ENCODE data around the gene PSMB4.

The PSMB4 gene

DNA sequence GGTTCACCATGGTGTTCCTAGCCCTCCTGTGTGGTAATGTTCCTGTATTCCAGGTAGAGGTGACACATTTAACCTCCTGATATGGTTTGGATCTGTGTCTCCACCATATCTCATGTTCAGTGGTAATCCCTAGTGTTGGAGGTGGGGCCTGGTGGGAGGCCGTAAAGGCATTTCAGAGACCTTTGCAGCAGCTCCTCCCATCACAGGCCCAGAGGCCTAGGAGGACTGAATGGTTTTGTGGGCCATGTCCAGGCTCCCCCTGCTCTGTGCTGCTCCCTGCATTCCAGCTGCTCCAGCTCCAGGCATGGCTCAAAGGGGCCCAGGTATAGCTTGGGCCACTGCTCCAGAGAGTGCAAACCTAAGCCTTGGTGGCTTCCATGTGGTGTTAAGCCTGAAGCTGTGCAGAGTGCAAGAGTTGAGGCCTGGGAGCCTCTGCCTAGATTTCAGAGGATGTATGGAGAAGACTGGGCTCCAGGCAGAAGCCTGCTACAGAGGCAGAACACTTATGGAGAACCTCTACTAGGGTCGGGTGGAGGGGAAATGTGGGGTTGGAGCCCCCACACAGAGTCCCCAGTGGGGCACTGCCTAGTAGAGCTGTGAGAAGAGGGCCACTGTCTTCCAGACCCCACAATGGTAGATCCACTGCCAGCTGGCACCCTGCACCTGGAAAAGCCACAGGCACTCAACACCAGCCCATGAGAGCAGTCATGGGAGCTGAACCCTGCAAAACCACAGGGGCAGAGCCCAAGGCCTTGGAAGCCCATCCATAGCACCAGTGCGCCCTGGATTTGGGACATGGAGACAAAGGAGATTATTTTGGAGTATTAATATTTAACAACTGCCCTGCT is 36.8 kb upstream of the PSMB4 start:
- Histone ChIP-seq H3K4me3 (ENCODE audit: low read depth, low read length) (no peak overlapping the region), H3K27me3 (ENCODE audit: control insufficient read depth, insufficient read depth, low read length) (no peaks in the 10 kb centered on the region), H3K9ac (no peak overlapping the region), H3K4me1 (no peaks in the 10 kb centered on the region), H3K79me2 (no peaks in the 10 kb centered on the region), H3K27ac (no peak overlapping the region), H2AFZ (no peak overlapping the region), H3K4me2 (ENCODE audit: low read length) (no peak overlapping the region), H3K9me3 (ENCODE audit: control insufficient read depth, low read length) (no peaks in the 10 kb centered on the region), H3K36me3 (ENCODE audit: control insufficient read depth, insufficient read depth, low read length) (no peaks in the 10 kb centered on the region)
- TF ChIP-seq, protein P1, sequence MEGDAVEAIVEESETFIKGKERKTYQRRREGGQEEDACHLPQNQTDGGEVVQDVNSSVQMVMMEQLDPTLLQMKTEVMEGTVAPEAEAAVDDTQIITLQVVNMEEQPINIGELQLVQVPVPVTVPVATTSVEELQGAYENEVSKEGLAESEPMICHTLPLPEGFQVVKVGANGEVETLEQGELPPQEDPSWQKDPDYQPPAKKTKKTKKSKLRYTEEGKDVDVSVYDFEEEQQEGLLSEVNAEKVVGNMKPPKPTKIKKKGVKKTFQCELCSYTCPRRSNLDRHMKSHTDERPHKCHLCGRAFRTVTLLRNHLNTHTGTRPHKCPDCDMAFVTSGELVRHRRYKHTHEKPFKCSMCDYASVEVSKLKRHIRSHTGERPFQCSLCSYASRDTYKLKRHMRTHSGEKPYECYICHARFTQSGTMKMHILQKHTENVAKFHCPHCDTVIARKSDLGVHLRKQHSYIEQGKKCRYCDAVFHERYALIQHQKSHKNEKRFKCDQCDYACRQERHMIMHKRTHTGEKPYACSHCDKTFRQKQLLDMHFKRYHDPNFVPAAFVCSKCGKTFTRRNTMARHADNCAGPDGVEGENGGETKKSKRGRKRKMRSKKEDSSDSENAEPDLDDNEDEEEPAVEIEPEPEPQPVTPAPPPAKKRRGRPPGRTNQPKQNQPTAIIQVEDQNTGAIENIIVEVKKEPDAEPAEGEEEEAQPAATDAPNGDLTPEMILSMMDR (IDR thresholded peaks at IDR 0.05): no peak

DNA sequence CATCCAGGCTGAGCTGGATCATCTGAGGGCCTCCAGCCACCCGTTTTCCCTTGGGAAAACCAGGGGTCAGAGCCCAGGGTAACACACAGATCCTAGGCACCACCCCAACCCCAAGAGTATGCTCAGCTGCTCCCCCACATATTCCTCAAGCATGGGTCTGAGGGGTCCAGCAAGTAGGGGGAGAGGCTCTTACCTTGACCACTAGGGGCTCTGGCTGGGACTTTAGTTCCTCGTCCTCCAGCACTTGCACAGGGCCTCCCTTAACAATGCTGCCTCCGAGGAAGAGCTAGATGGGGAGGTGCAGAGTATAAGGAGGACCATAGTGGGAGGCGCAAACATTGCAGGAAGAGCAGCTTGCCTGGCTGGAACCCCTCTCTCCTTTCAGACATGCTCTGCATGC is 34.4 kb upstream of the PSMB4 start:
- Histone ChIP-seq H2AFZ (no peak overlapping the region), H3K9ac (no peak overlapping the region), H3K9me3 (ENCODE audit: control insufficient read depth, low read length) (no peaks in the 10 kb centered on the region), H3K27me3 (ENCODE audit: control insufficient read depth, insufficient read depth, low read length) (no peaks in the 10 kb centered on the region), H3K27ac (no peak overlapping the region), H3K4me2 (ENCODE audit: low read length) (no peak overlapping the region), H3K36me3 (ENCODE audit: control insufficient read depth, insufficient read depth, low read length) (no peaks in the 10 kb centered on the region), H3K4me3 (ENCODE audit: low read depth, low read length) (no peak overlapping the region), H3K79me2 (no peaks in the 10 kb centered on the region), H3K4me1 (no peaks in the 10 kb centered on the region)
- TF ChIP-seq, protein P1 (IDR thresholded peaks at IDR 0.05): no peak

DNA sequence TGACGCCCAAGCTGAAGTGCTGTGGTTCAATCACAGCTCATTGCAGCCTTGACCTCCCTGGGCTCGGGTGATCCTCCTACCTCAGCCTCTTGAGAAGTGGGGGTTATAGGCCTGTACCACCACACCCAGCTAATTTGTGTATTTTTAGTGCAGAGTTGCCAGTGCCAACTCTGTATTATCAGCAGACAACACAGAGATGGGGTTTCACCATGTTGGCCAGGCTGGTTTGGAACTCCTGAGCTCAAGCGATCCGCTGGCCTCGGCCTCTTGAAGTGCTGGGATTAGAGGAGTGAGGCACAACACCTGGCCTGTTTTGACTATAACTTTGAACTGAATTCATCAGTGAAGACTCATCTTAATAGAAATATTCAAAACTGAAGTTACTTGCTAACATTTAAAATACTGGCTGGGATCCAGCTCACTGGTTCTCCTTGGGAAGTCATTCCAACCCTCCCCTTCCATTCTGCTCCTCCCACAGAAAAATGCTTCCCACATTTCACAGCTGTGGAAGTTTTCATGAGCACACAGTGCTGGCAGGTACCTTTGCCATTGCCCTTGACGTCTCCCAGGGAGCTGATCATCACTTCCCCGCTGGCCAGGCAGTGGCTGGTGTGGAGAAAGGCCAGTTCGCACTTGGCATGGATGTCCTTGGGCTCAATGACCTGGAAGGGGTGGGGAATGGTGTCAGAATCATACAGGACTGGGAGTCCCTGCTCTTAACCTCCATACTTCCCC is 31.5 kb upstream of the PSMB4 start:
- no peaks in the 10 kb centered on the region for H3K9me3 ChIP-seq (ENCODE audit: control insufficient read depth, low read length)
- H3K4me1 ChIP-seq: peaks cover 6% of the 10 kb centered on the region
- no peak overlapping the region for H3K9ac ChIP-seq
- H3K27me3 ChIP-seq (ENCODE audit: control insufficient read depth, insufficient read depth, low read length): no peaks in the 10 kb centered on the region
- H3K4me3 ChIP-seq (ENCODE audit: low read depth, low read length): no peak overlapping the region
- no peak overlapping the region for H2AFZ ChIP-seq
- no peaks in the 10 kb centered on the region for H3K79me2 ChIP-seq
- no peak overlapping the region for H3K4me2 ChIP-seq (ENCODE audit: low read length)
- no peak overlapping the region for H3K27ac ChIP-seq
- H3K36me3 ChIP-seq (ENCODE audit: control insufficient read depth, insufficient read depth, low read length): no peaks in the 10 kb centered on the region
- TF ChIP-seq, protein P1 (IDR thresholded peaks at IDR 0.05): no peak

DNA sequence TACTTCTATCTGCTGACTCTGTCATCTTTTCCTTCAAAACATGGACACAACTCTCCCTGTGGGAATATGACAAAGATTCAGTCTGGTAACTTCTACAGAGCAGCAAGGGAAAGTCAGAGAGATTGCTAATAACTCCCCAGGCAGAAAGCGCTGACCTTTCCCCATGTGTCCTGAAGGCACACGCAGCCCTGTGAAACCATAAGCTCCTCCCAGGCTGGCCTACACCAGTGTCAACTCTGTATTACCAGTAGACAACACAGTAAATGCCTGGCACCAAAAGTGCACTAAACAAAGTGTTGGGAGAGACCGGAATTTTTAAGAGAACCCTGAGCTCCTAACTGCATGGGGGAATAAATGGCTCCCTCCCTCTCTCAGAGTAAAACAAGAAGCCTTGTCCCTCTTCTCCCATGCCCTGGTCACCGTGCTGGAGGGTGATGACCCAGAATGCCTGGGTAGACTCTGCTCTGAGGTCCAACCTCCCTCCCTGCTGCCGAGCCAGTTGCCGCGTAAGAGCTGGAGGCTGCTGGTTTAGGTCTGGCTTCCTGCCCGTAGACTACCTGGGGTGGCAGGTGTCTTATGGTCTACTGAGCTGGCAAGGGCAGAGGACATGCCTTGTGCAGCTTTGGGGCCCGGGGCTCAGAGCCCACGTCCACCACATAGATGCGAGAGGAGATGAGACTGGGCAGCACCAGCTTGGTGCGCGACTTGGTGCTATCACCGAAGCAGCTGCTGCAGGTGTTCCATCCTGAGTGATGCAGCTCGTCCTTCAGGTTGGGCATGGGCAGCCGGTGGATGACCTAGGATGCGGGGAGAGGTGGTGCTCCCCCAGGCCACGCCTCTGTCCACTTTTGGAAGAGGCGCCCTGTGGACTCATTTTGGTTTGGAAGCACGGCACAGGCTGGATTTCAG is 30.7 kb upstream of the PSMB4 start:
- no peak overlapping the region for H2AFZ ChIP-seq
- no peak overlapping the region for H3K27ac ChIP-seq
- H3K9me3 ChIP-seq (ENCODE audit: control insufficient read depth, low read length): no peaks in the 10 kb centered on the region
- no peaks in the 10 kb centered on the region for H3K27me3 ChIP-seq (ENCODE audit: control insufficient read depth, insufficient read depth, low read length)
- no peak overlapping the region for H3K4me3 ChIP-seq (ENCODE audit: low read depth, low read length)
- H3K9ac ChIP-seq: no peak overlapping the region
- no peaks in the 10 kb centered on the region for H3K79me2 ChIP-seq
- H3K4me1 ChIP-seq: peaks cover 6% of the 10 kb centered on the region
- H3K36me3 ChIP-seq (ENCODE audit: control insufficient read depth, insufficient read depth, low read length): no peaks in the 10 kb centered on the region
- TF ChIP-seq, protein P1 (IDR thresholded peaks at IDR 0.05): no peak
- no peak overlapping the region for H3K4me2 ChIP-seq (ENCODE audit: low read length)
